RWPE1 (cell line): ENCODE data around the gene SGPP2.

ENCODE experiments used
- CTCF ChIA-PET: fragments of 350-600 bp; sonication (Branson Sonifier 250); formaldehyde crosslinking; extraction: SDS; loops from one replicate; lab custom pipeline; 2021; lab: Yijun Ruan, JAX
- POLR2A ChIA-PET: fragments of 400-600 bp; formaldehyde crosslinking; extraction: SDS; loops from one replicate; lab custom pipeline; 2020; ENCODE audit warnings: antibody characterized with exemption; ENCODE audit not compliant: low non-redundant PET; lab: Yijun Ruan, JAX
- DNase-seq: peaks from one replicate; pipeline ENCODE4 v3.0.0; 2012; ENCODE audit warnings: low spot score
- H3K27ac ChIP-seq: fragments of 450-650 bp; 2 replicates; pipeline ENCODE4 v1.5.1; 2017
- CTCF ChIP-seq: fragments of 450-650 bp; conservative IDR thresholded peaks from 2 replicates; pipeline ENCODE4 v1.5.1; 2017; ENCODE audit warnings: low read depth, mild to moderate bottlenecking

The SGPP2 gene

GRCh38 chr2:222423632-222424275, 589 bp upstream of the SGPP2 start:
- ChIA-PET CTCF (interaction anchor here (0.7 kb wide), 1 partner anchor 24 kb away, joined by 3 read pairs; no protein-coding TSS in a partner anchor), POLR2A (no interaction called here)
- no peak for TF ChIP-seq CTCF
- H3K27ac ChIP-seq, result no peak overlapping the region
- DNase-seq, result no peak

- H3K27ac ChIP-seq, result no peak overlapping the region
- POLR2A ChIA-PET, result no interaction called here
- CTCF ChIA-PET, result no interaction called here
- TF ChIP-seq CTCF, result no peak
- DNase-seq, result no peak
Measured at GRCh38 chr2:222424729-222425671, 657 bp downstream of the SGPP2 start.

- no peak for TF ChIP-seq CTCF
- H3K27ac ChIP-seq, result no peak overlapping the region
- DNase-seq, result peak; percentile 69
- CTCF ChIA-PET, result no interaction called here
- POLR2A ChIA-PET, result no interaction called here
Measured at GRCh38 chr2:222427646-222428301, 3.4 kb downstream of the SGPP2 start.

- ChIA-PET POLR2A (no interaction called here), CTCF (no interaction called here)
- H3K27ac ChIP-seq, result no peak overlapping the region
- no peak for TF ChIP-seq CTCF
- DNase-seq, result no peak
Measured at GRCh38 chr2:222430071-222430470, 5.7 kb downstream of the SGPP2 start.

- H3K27ac ChIP-seq, result no peak overlapping the region
- no peak for DNase-seq
- ChIA-PET POLR2A (no interaction called here), CTCF (no interaction called here)
- no peak for TF ChIP-seq CTCF
Measured at GRCh38 chr2:222430681-222431080, 6.3 kb downstream of the SGPP2 start.

GRCh38 chr2:222431869-222432268, 7.5 kb downstream of the SGPP2 start:
- no peak for TF ChIP-seq CTCF
- no peak overlapping the region for H3K27ac ChIP-seq
- ChIA-PET CTCF (interaction anchor here (0.7 kb wide), 1 partner anchor 242 kb away, joined by 4 read pairs; no protein-coding TSS in a partner anchor), POLR2A (no interaction called here)
- no peak for DNase-seq
